Nephron (organoid): ENCODE results near the gene SMURF1.

Experiments
- H3K27ac Mint-ChIP-seq, 3 experiments: 2 replicates each; pipeline ENCODE4 v1.8.0; 2020; ENCODE audit warnings: mixed read lengths in 3 of 3, mild to moderate bottlenecking in 2 of 3, moderate library complexity in 1 of 3
- H3K27me3 Mint-ChIP-seq: 2 replicates; pipeline ENCODE4 v1.8.0; 2021; ENCODE audit warnings: low read depth, mild to moderate bottlenecking, moderate library complexity, mixed read lengths
- H3K36me3 Mint-ChIP-seq: 2 replicates; pipeline ENCODE4 v1.8.0; 2020; ENCODE audit warnings: low read depth, mixed read lengths
- H3K4me1 Mint-ChIP-seq: 2 replicates; pipeline ENCODE4 v1.8.0; 2020; ENCODE audit warnings: mixed read lengths
- H3K4me3 Mint-ChIP-seq, 3 experiments: 2 replicates each; pipeline ENCODE4 v1.8.0; 2020; ENCODE audit warnings: mild to moderate bottlenecking in 3 of 3, mixed read lengths in 3 of 3, moderate library complexity in 2 of 3
- H3K9me3 Mint-ChIP-seq: 2 replicates; pipeline ENCODE4 v1.8.0; 2020; ENCODE audit warnings: mixed read lengths
- CTCF ChIP-seq, 3 experiments: fragments of 200-600 bp; sonication (generic); IDR thresholded peaks; one replicate each; pipeline ENCODE4 v1.5.0; 2021; ENCODE audit warnings: antibody characterized with exemption in 3 of 3; ENCODE audit not compliant: unreplicated experiment in 3 of 3

The SMURF1 gene

GRCh38 chr7:99034932-99035722 lies 108.8 kb downstream of the SMURF1 start:
- no peak overlapping the region for H3K4me3 Mint-ChIP-seq
- no peak for TF ChIP-seq CTCF (IDR thresholded peaks at IDR 0.05; ENCODE audit: unreplicated experiment in 3 of 3)
- H3K9me3 Mint-ChIP-seq, result no peaks in the 10 kb centered on the region

GRCh38 chr7:99033765-99034164 lies 110.1 kb downstream of the SMURF1 start:
- Mint-ChIP-seq H3K27me3 (no peaks in the 10 kb centered on the region), H3K36me3 (peaks cover 80% of the 10 kb centered on the region), H3K4me1 (peaks cover 24% of the 10 kb centered on the region), H3K9me3 (no peaks in the 10 kb centered on the region), H3K4me3 (no peak overlapping the region), H3K27ac (no peak overlapping the region)
- TF ChIP-seq CTCF (IDR thresholded peaks at IDR 0.05; ENCODE audit: unreplicated experiment in 3 of 3), result no peak

More at GRCh38 chr7:99034932-99035722, 108.8 kb downstream of the SMURF1 start:
- H3K27ac Mint-ChIP-seq, result no peak overlapping the region
- H3K36me3 Mint-ChIP-seq, result peaks cover 74% of the 10 kb centered on the region
- H3K4me1 Mint-ChIP-seq, result peaks cover 11% of the 10 kb centered on the region
- no peaks in the 10 kb centered on the region for H3K27me3 Mint-ChIP-seq

GRCh38 chr7:99032928-99033327 lies 111.0 kb downstream of the SMURF1 start:
- Mint-ChIP-seq H3K36me3 (peaks cover 83% of the 10 kb centered on the region), H3K4me1 (peaks cover 28% of the 10 kb centered on the region), H3K4me3 (no peak overlapping the region), H3K27ac (no peak overlapping the region), H3K9me3 (no peaks in the 10 kb centered on the region), H3K27me3 (no peaks in the 10 kb centered on the region)
- no peak for TF ChIP-seq CTCF (IDR thresholded peaks at IDR 0.05; ENCODE audit: unreplicated experiment in 3 of 3)

- H3K36me3 Mint-ChIP-seq, result peaks cover 79% of the 10 kb centered on the region
Observed at GRCh38 chr7:99031496-99031895, 112.4 kb downstream of the SMURF1 start.

GRCh38 chr7:99030951-99031350 lies 113.0 kb downstream of the SMURF1 start:
- no peaks in the 10 kb centered on the region for H3K27me3 Mint-ChIP-seq
- H3K4me1 Mint-ChIP-seq, result peaks cover 36% of the 10 kb centered on the region
- H3K4me3 Mint-ChIP-seq, result no peak overlapping the region
- H3K36me3 Mint-ChIP-seq, result peaks cover 76% of the 10 kb centered on the region
- peak overlapping the region in 2 of 3 experiments; percentile 75 to 87 for H3K27ac Mint-ChIP-seq
- H3K9me3 Mint-ChIP-seq, result no peaks in the 10 kb centered on the region
- TF ChIP-seq CTCF (IDR thresholded peaks at IDR 0.05; ENCODE audit: unreplicated experiment in 3 of 3), result no peak

More at GRCh38 chr7:99031496-99031895, 112.4 kb downstream of the SMURF1 start:
- TF ChIP-seq CTCF (IDR thresholded peaks at IDR 0.05; ENCODE audit: unreplicated experiment in 3 of 3), result no peak
- Mint-ChIP-seq H3K27me3 (no peaks in the 10 kb centered on the region), H3K27ac (peak overlapping the region in 1 of 3 experiments; percentile 87), H3K4me1 (peaks cover 36% of the 10 kb centered on the region), H3K4me3 (no peak overlapping the region), H3K9me3 (no peaks in the 10 kb centered on the region)

GRCh38 chr7:99030457-99030856 lies 113.5 kb downstream of the SMURF1 start:
- no peak overlapping the region for H3K4me3 Mint-ChIP-seq
- H3K36me3 Mint-ChIP-seq, result peaks cover 76% of the 10 kb centered on the region
- TF ChIP-seq CTCF (IDR thresholded peaks at IDR 0.05; ENCODE audit: unreplicated experiment in 3 of 3), result no peak
- H3K4me1 Mint-ChIP-seq, result peaks cover 36% of the 10 kb centered on the region
- H3K27ac Mint-ChIP-seq, result peak overlapping the region; percentile 48 to 87 (median 81)
- H3K9me3 Mint-ChIP-seq, result no peaks in the 10 kb centered on the region
- H3K27me3 Mint-ChIP-seq, result no peaks in the 10 kb centered on the region
